H9 (cell line): ENCODE measurements around the gene NCAN. TPM values are rescaled to one million over a fixed set of nuclear protein-coding genes. Genes with fewer than 3 reads are reported as not detected.

Experiments
- DNase-seq: peaks from one replicate; pipeline ENCODE4 v3.0.0-alpha.2; 2017
- H2AFZ ChIP-seq: one replicate; pipeline ENCODE4 v1.6.1; 2013; ENCODE audit warnings: mild to moderate bottlenecking, low read length, control low read depth, moderate library complexity
- H2AK5ac ChIP-seq: 2 replicates; pipeline ENCODE4 v1.6.1; 2013; ENCODE audit warnings: low read length, control low read depth, mixed read lengths; ENCODE audit not compliant: insufficient read length
- H2BK120ac ChIP-seq: one replicate; pipeline ENCODE4 v1.6.1; 2013; ENCODE audit warnings: low read depth, mild to moderate bottlenecking, low read length, control low read depth, inconsistent platforms; ENCODE audit not compliant: poor library complexity, severe bottlenecking
- H2BK12ac ChIP-seq: 2 replicates; pipeline ENCODE4 v1.6.1; 2013; ENCODE audit warnings: low read length, control low read depth, mixed read lengths, low read depth; ENCODE audit not compliant: insufficient read length
- H2BK15ac ChIP-seq: 2 replicates; pipeline ENCODE4 v1.6.1; 2013; ENCODE audit warnings: low read depth, low read length, control low read depth
- H2BK20ac ChIP-seq: one replicate; pipeline ENCODE4 v1.6.1; 2013; ENCODE audit warnings: low read depth, mild to moderate bottlenecking, low read length, control low read depth, inconsistent platforms; ENCODE audit not compliant: poor library complexity, severe bottlenecking
- H2BK5ac ChIP-seq: 2 replicates; pipeline ENCODE4 v1.6.1; 2013; ENCODE audit warnings: low read length, control low read depth, mixed read lengths; ENCODE audit not compliant: insufficient read length
- H3K14ac ChIP-seq: 2 replicates; pipeline ENCODE4 v1.6.1; 2013; ENCODE audit warnings: low read length, control low read depth; ENCODE audit not compliant: insufficient read depth
- H3K18ac ChIP-seq: 2 replicates; pipeline ENCODE4 v1.6.1; 2013; ENCODE audit warnings: low read depth, mild to moderate bottlenecking, mixed read lengths, low read length, control low read depth; ENCODE audit not compliant: insufficient read length
- H3K23ac ChIP-seq: 2 replicates; pipeline ENCODE4 v1.6.1; 2013; ENCODE audit warnings: low read length, control low read depth, mixed read lengths, low read depth; ENCODE audit not compliant: insufficient read length
- H3K23me2 ChIP-seq: 2 replicates; pipeline ENCODE4 v1.6.1; 2013; ENCODE audit warnings: low read depth, mild to moderate bottlenecking, mixed read lengths, low read length, control low read depth; ENCODE audit not compliant: insufficient read length, poor library complexity, severe bottlenecking
- H3K27ac ChIP-seq: 2 replicates; pipeline ENCODE4 v1.5.1; 2013; ENCODE audit warnings: low read length, control low read depth, mixed read lengths, low read depth; ENCODE audit not compliant: insufficient read length
- H3K27me3 ChIP-seq: 2 replicates; pipeline ENCODE4 v1.6.1; 2013; ENCODE audit warnings: low read length, control low read depth, inconsistent platforms; ENCODE audit not compliant: insufficient read depth
- H3K4ac ChIP-seq: 2 replicates; pipeline ENCODE4 v1.6.1; 2013; ENCODE audit warnings: low read depth, mild to moderate bottlenecking, control low read depth, inconsistent platforms, low read length, moderate library complexity
- H3K4me1 ChIP-seq: 2 replicates; pipeline ENCODE4 v1.6.1; 2013; ENCODE audit warnings: low read length, control low read depth, inconsistent platforms; ENCODE audit not compliant: insufficient read depth
- H3K4me2 ChIP-seq: 2 replicates; pipeline ENCODE4 v1.6.1; 2013; ENCODE audit warnings: low read length, control low read depth, mixed read lengths; ENCODE audit not compliant: insufficient read length, insufficient read depth
- H3K56ac ChIP-seq: 2 replicates; pipeline ENCODE4 v1.6.1; 2013; ENCODE audit warnings: low read depth, mild to moderate bottlenecking, mixed read lengths, low read length, control low read depth; ENCODE audit not compliant: insufficient read length
- H3K79me1 ChIP-seq: 2 replicates; pipeline ENCODE4 v1.6.1; 2013; ENCODE audit warnings: low read depth, mild to moderate bottlenecking, moderate library complexity, low read length, control low read depth, inconsistent platforms; ENCODE audit not compliant: insufficient read depth, poor library complexity, severe bottlenecking
- H3K79me2 ChIP-seq: 2 replicates; pipeline ENCODE4 v1.6.1; 2013; ENCODE audit warnings: low read length, control low read depth, inconsistent platforms; ENCODE audit not compliant: insufficient read depth
- H3K9ac ChIP-seq: 2 replicates; pipeline ENCODE4 v1.6.1; 2013; ENCODE audit warnings: low read length, control low read depth, mixed read lengths; ENCODE audit not compliant: insufficient read length; ENCODE audit errors: extremely low read depth
- H3K9me3 ChIP-seq: one replicate; pipeline ENCODE4 v1.6.1; 2013; ENCODE audit warnings: low read depth, low read length, inconsistent platforms; ENCODE audit not compliant: control insufficient read depth
- H3T11ph ChIP-seq: one replicate; pipeline ENCODE4 v1.6.1; 2013; ENCODE audit warnings: mild to moderate bottlenecking, low read length, control low read depth, inconsistent platforms
- H4K20me1 ChIP-seq: one replicate; pipeline ENCODE4 v1.6.1; 2013; ENCODE audit not compliant: control insufficient read depth, insufficient read length, insufficient read depth
- H4K5ac ChIP-seq: 2 replicates; pipeline ENCODE4 v1.6.1; 2013; ENCODE audit warnings: low read depth, mild to moderate bottlenecking, mixed read lengths, low read length, control low read depth; ENCODE audit not compliant: insufficient read length
- H4K8ac ChIP-seq: replicated peaks from 2 replicates; pipeline ENCODE4 v1.6.1; 2013; ENCODE audit warnings: low read length, control low read depth, mixed read lengths, low read depth; ENCODE audit not compliant: insufficient read length
- H4K91ac ChIP-seq: 2 replicates; pipeline ENCODE4 v1.6.1; 2013; ENCODE audit warnings: low read depth, mild to moderate bottlenecking, moderate library complexity, mixed read lengths, low read length, control low read depth; ENCODE audit not compliant: insufficient read length
- H3K27ac Mint-ChIP-seq, 3 experiments: 2 replicates in 2 of 3; 3 replicates in 1 of 3; pipeline ENCODE4 v1.8.0; 2020 to 2021; ENCODE audit warnings: mixed read lengths in 3 of 3, mild to moderate bottlenecking in 1 of 3, moderate library complexity in 1 of 3
- H3K27me3 Mint-ChIP-seq: 2 replicates; pipeline ENCODE4 v1.8.0; 2021; ENCODE audit warnings: low read depth, mild to moderate bottlenecking, moderate library complexity, mixed read lengths
- H3K36me3 Mint-ChIP-seq, 3 experiments: 2 replicates in 2 of 3; 3 replicates in 1 of 3; pipeline ENCODE4 v1.8.0; 2020 to 2021; ENCODE audit warnings: low read depth in 3 of 3, mixed read lengths in 3 of 3; ENCODE audit not compliant: insufficient read depth in 1 of 3
- H3K4me1 Mint-ChIP-seq, 2 experiments: 2 replicates each; pipeline ENCODE4 v1.8.0; 2020; ENCODE audit warnings: mixed read lengths in 2 of 2
- H3K4me3 Mint-ChIP-seq, 2 experiments: 2 replicates in 1 of 2; 3 replicates in 1 of 2; pipeline ENCODE4 v1.8.0; 2020 to 2021; ENCODE audit warnings: mild to moderate bottlenecking in 2 of 2, mixed read lengths in 2 of 2, moderate library complexity in 1 of 2
- H3K9me3 Mint-ChIP-seq, 2 experiments: 2 replicates in 1 of 2; 3 replicates in 1 of 2; pipeline ENCODE4 v1.8.0; 2020; ENCODE audit warnings: mild to moderate bottlenecking in 2 of 2, mixed read lengths in 2 of 2, moderate library complexity in 1 of 2
- WGBS: extraction: QIAGEN DNeasy Blood & Tissue Kit; methylation state at CpG from one replicate; pipeline ENCODE4 v1.1.7; 2013; ENCODE audit warnings: missing lambda C conversion rate, low lambda C conversion rate, mixed read lengths; ENCODE audit not compliant: insufficient read length; ENCODE audit errors: extremely low coverage; 5-methylcytosine and 5-hydroxymethylcytosine counted together
- total RNA-seq: library from RNA; stranded (reverse); gene quantifications from 2 replicates; pipeline ENCODE4 v1.2.1, GENCODE V29; 2021
- TF ChIP-seq, protein P1 (sequence below): fragments of 200-600 bp; sonication (generic); conservative IDR thresholded peaks from 3 replicates; pipeline ENCODE4 v1.8.0; 2021; ENCODE audit warnings: antibody characterized with exemption, mild to moderate bottlenecking

The NCAN gene
- total RNA-seq, 1 experiment from 2014 or later, result 1.6 TPM

DNA sequence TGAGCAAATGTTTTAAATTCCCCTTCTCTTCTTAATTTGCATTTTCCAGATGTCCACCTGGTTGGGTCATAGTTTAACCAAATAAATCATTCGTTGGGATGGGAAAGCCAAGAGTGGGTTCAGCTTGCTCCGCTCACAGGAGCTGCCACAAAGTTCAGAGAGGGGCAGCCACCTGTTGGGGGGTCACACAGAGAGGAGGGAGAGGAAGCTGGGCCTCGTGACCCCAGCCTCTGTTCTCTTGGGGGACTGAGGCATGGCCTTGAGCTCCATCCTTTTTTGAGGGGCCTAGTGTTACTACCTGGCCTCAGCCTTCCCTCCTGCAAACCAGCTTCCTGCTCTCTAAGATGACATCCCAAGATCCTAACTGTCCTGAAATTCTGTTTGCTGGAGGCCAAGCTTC lies 44.1 kb upstream of the NCAN start:
- Histone ChIP-seq H4K20me1 (no peaks in the 10 kb centered on the region), H2BK15ac (no peak overlapping the region), H3K79me2 (no peaks in the 10 kb centered on the region), H3K4me2 (no peak overlapping the region), H2AFZ (no peak overlapping the region), H3K4ac (no peak overlapping the region), H3K4me1 (no peaks in the 10 kb centered on the region), H3K27ac (no peak overlapping the region), H3K18ac (no peak overlapping the region), H2BK20ac (no peak overlapping the region), H3K9ac (no peak overlapping the region), H4K8ac (no peak overlapping the region), H3K56ac (no peak overlapping the region), H3K27me3 (peaks cover 6% of the 10 kb centered on the region; the same call in 1 of the 2 replicates), H3K9me3 (no peaks in the 10 kb centered on the region), H4K91ac (no peak overlapping the region), H4K5ac (no peak overlapping the region), H2BK120ac (no peak overlapping the region), H3K23me2 (no peaks in the 10 kb centered on the region), H2BK12ac (no peak overlapping the region), H3K79me1 (no peaks in the 10 kb centered on the region), H3K14ac (no peak overlapping the region), H3K23ac (no peak overlapping the region), H3T11ph (no peak overlapping the region), H2BK5ac (no peak overlapping the region), H2AK5ac (no peak overlapping the region)
- H3K4me1 Mint-ChIP-seq, result peaks cover 18 to 38% of the 10 kb centered on the region in 2 experiments
- peaks cover 67% of the 10 kb centered on the region for H3K27me3 Mint-ChIP-seq
- H3K27ac Mint-ChIP-seq, result peak overlapping the region in 1 of 3 experiments; percentile 68; a peak in 1 of 7 replicates
- WGBS, result no CpG with 5 or more reads among the region's 3 CpGs
- no peak overlapping the region for H3K4me3 Mint-ChIP-seq
- no peaks in the 10 kb centered on the region; a peak in 1 of 7 replicates for H3K36me3 Mint-ChIP-seq
- no peaks in the 10 kb centered on the region for H3K9me3 Mint-ChIP-seq
- TF ChIP-seq, protein P1, sequence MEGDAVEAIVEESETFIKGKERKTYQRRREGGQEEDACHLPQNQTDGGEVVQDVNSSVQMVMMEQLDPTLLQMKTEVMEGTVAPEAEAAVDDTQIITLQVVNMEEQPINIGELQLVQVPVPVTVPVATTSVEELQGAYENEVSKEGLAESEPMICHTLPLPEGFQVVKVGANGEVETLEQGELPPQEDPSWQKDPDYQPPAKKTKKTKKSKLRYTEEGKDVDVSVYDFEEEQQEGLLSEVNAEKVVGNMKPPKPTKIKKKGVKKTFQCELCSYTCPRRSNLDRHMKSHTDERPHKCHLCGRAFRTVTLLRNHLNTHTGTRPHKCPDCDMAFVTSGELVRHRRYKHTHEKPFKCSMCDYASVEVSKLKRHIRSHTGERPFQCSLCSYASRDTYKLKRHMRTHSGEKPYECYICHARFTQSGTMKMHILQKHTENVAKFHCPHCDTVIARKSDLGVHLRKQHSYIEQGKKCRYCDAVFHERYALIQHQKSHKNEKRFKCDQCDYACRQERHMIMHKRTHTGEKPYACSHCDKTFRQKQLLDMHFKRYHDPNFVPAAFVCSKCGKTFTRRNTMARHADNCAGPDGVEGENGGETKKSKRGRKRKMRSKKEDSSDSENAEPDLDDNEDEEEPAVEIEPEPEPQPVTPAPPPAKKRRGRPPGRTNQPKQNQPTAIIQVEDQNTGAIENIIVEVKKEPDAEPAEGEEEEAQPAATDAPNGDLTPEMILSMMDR, result no peak
- no peak for DNase-seq
